Measurements from ENCODE around the gene SLIT1.

SLIT1 gene

DNA sequence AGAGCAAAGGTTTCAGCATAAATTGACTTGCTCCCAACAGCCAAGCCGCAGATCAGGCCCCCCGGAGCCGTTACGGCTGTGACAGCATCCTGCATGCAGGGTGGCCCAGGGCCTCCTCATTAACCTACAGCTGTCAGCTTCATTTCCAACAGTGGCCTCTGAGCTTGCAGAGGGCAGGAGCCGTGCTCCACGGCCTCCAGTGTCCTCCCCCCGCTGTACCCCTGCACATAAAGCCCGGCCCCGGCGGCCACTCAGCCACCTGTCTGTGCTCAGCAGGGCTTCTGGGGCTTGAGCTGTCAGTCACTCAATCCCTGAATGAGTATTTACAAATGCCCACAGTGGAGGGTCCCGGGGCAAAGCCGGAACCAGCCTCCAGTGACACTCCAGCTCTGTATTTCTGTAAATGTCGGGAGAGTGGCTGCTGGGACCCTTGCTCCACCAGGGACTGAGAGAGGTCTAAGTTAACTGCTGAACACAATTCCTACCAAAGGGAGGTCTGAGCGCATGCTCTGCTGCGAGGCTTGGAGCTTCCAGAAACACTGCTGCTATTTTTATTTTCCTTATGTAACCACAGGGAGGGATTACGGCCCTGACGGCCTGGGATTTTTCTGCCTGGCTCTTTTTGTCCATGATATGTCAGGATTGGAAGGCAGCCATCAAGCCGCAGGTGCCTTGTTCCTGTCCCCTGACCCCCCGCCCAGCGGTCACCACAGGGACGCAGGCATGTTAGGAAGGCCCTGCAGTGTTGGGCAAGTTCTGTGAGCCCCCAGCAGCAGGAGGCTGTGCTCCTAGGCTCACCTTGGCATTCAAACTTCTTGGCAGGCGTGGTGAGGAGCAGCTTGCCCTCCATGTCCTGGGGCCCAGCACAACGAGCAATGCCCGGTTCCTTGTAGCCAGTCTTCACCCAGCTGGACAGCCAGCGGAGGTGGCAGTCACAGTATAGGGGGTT is 165.0 kb downstream of the SLIT1 start:
- Histone ChIP-seq H3K4ac (ENCODE audit: low read depth, low read length) (no peak overlapping the region), H3K79me1 (ENCODE audit: low read length) (no peaks in the 10 kb centered on the region), H3K4me3 (ENCODE audit: low read length) (no peak overlapping the region), H4K8ac (ENCODE audit: low read depth, low read length) (no peak overlapping the region), H3K27me3 (ENCODE audit: insufficient read depth, low read length, poor library complexity) (no peaks in the 10 kb centered on the region), H3K79me2 (ENCODE audit: control insufficient read depth, insufficient read depth, low read length) (no peaks in the 10 kb centered on the region), H3K56ac (ENCODE audit: low read length) (no peak overlapping the region), H3K4me1 (ENCODE audit: control insufficient read depth, low read depth, low read length) (no peaks in the 10 kb centered on the region), H3K36me3 (ENCODE audit: control insufficient read depth, insufficient read depth, low read length) (no peaks in the 10 kb centered on the region), H2BK15ac (replicated peaks; ENCODE audit: low read depth) (no peak overlapping the region), H3K9ac (ENCODE audit: low read length) (no peak overlapping the region), H3K27ac (ENCODE audit: low read depth, low read length) (no peak overlapping the region), H3K4me2 (ENCODE audit: low read length) (no peak overlapping the region), H4K5ac (ENCODE audit: low read length) (no peak overlapping the region), H3K18ac (ENCODE audit: low read length) (no peak overlapping the region), H2BK5ac (ENCODE audit: low read length) (no peak overlapping the region), H2AK5ac (ENCODE audit: low read length) (no peak overlapping the region), H3K23ac (ENCODE audit: low read length) (no peak overlapping the region), H2BK120ac (ENCODE audit: low read depth, low read length) (no peak overlapping the region)
- DNase-seq, result no peak
- WGBS (ENCODE audit: extremely low coverage, insufficient coverage, low lambda C conversion rate), result no CpG with 5 or more reads among the region's 25 CpGs

DNA sequence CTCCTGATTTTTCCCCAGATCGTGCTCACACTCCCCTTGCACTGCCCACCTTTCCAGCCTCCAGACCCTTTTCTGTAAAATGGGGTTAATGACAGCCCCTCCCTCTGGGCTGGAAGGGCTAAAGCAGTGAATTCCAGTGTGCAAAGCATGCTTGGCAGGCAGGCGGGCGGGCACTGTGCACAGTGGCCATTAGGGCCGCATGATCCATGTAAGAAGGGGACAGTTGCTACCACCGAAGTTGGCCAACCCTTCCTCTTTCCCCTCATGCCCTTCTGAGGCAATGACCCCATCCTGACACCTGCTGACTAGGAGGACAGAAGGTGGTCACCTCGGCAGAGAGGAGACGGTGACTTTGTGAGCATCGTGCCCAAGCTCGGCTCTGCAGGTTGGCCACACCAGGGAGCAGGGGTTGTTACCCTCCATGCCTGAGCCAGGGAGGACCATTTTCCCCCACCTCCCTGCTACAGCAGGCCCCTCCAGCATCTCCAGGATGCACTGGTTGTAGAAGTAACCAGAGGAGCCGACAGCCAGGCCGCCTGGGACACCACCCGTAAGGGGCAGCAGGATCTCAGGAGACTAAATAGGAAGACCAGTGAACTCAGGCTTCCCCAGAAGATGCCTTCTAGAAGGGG is 166.4 kb downstream of the SLIT1 start:
- WGBS (ENCODE audit: extremely low coverage, insufficient coverage, low lambda C conversion rate), result no CpG with 5 or more reads among the region's 12 CpGs
- H3K79me2 ChIP-seq (ENCODE audit: control insufficient read depth, insufficient read depth, low read length), result no peaks in the 10 kb centered on the region
- no peak overlapping the region for H3K27ac ChIP-seq (ENCODE audit: low read depth, low read length)
- no peak overlapping the region for H2AK5ac ChIP-seq (ENCODE audit: low read length)
- H3K27me3 ChIP-seq (ENCODE audit: insufficient read depth, low read length, poor library complexity), result no peaks in the 10 kb centered on the region
- no peak overlapping the region for H3K9ac ChIP-seq (ENCODE audit: low read length)
- H2BK120ac ChIP-seq (ENCODE audit: low read depth, low read length), result no peak overlapping the region
- H3K4ac ChIP-seq (ENCODE audit: low read depth, low read length), result no peak overlapping the region
- H4K8ac ChIP-seq (ENCODE audit: low read depth, low read length), result no peak overlapping the region
- H3K4me3 ChIP-seq (ENCODE audit: low read length), result no peak overlapping the region
- H3K23ac ChIP-seq (ENCODE audit: low read length), result no peak overlapping the region
- H2BK5ac ChIP-seq (ENCODE audit: low read length), result no peak overlapping the region
- H3K18ac ChIP-seq (ENCODE audit: low read length), result no peak overlapping the region
- no peaks in the 10 kb centered on the region for H3K36me3 ChIP-seq (ENCODE audit: control insufficient read depth, insufficient read depth, low read length)
- H3K4me1 ChIP-seq (ENCODE audit: control insufficient read depth, low read depth, low read length), result no peaks in the 10 kb centered on the region
- H3K79me1 ChIP-seq (ENCODE audit: low read length), result no peaks in the 10 kb centered on the region
- no peak overlapping the region for H3K4me2 ChIP-seq (ENCODE audit: low read length)
- no peak for DNase-seq
- no peak overlapping the region for H2BK15ac ChIP-seq (replicated peaks; ENCODE audit: low read depth)
- no peak overlapping the region for H4K5ac ChIP-seq (ENCODE audit: low read length)
- no peak overlapping the region for H3K56ac ChIP-seq (ENCODE audit: low read length)

DNA sequence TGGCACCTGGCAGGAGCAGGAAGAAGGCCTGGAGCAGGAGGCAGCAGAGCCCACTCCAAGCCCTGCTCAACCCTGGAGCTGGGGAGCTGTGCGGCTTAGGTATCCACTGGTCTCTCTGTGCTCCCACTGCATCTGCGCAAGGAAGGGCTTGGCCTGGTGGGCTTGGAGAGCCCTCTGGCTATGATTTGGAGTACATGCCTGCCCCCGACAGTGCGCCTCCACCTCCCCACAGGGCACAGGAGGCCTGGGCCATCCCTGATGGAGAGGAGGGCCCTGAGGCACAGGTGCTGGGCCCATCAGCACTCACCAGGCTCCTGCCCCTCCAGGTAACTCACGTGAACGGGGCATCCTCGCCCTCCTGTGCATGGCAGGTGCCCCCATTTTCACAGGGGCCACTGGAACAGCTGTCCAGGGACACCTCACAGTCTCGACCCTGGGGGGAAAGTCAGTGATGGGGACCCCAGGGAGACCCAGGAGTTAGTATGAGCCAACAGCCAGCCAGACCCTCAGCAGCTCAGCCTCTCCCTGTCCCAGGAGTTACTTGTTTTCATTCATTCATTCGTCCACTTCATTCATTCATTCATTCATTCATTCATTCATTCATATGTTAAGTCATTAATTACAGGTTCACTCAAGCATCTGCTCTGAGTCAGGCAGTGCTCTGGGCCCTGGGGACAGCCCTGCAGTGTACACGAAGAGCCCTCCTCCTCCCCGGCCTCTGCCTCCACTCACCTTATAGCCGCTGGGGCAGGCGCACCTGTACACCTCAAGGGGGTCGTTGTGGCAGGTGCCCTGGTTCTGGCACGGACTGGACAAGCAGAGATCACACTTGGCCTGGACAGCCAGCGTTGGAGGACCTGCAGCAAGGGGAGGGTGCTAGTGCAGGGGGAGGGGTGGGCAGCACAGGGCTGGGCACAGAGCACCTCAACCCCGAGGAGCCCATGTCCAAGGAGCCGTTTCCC is 167.2 kb downstream of the SLIT1 start:
- no peak overlapping the region for H4K8ac ChIP-seq (ENCODE audit: low read depth, low read length)
- no peak overlapping the region for H3K23ac ChIP-seq (ENCODE audit: low read length)
- H3K79me2 ChIP-seq (ENCODE audit: control insufficient read depth, insufficient read depth, low read length), result no peaks in the 10 kb centered on the region
- no peak overlapping the region for H3K27ac ChIP-seq (ENCODE audit: low read depth, low read length)
- no peak overlapping the region for H2AK5ac ChIP-seq (ENCODE audit: low read length)
- no peak overlapping the region for H2BK5ac ChIP-seq (ENCODE audit: low read length)
- no peak overlapping the region for H3K56ac ChIP-seq (ENCODE audit: low read length)
- no peaks in the 10 kb centered on the region for H3K4me1 ChIP-seq (ENCODE audit: control insufficient read depth, low read depth, low read length)
- H3K4ac ChIP-seq (ENCODE audit: low read depth, low read length), result no peak overlapping the region
- WGBS (ENCODE audit: extremely low coverage, insufficient coverage, low lambda C conversion rate), result no CpG with 5 or more reads among the region's 18 CpGs
- H3K79me1 ChIP-seq (ENCODE audit: low read length), result no peaks in the 10 kb centered on the region
- no peak overlapping the region for H3K18ac ChIP-seq (ENCODE audit: low read length)
- no peak for DNase-seq
- H3K27me3 ChIP-seq (ENCODE audit: insufficient read depth, low read length, poor library complexity), result no peaks in the 10 kb centered on the region
- H4K5ac ChIP-seq (ENCODE audit: low read length), result no peak overlapping the region
- H2BK120ac ChIP-seq (ENCODE audit: low read depth, low read length), result no peak overlapping the region
- no peak overlapping the region for H3K4me2 ChIP-seq (ENCODE audit: low read length)
- H2BK15ac ChIP-seq (replicated peaks; ENCODE audit: low read depth), result no peak overlapping the region
- H3K9ac ChIP-seq (ENCODE audit: low read length), result no peak overlapping the region
- no peaks in the 10 kb centered on the region for H3K36me3 ChIP-seq (ENCODE audit: control insufficient read depth, insufficient read depth, low read length)
- H3K4me3 ChIP-seq (ENCODE audit: low read length), result no peak overlapping the region

DNA sequence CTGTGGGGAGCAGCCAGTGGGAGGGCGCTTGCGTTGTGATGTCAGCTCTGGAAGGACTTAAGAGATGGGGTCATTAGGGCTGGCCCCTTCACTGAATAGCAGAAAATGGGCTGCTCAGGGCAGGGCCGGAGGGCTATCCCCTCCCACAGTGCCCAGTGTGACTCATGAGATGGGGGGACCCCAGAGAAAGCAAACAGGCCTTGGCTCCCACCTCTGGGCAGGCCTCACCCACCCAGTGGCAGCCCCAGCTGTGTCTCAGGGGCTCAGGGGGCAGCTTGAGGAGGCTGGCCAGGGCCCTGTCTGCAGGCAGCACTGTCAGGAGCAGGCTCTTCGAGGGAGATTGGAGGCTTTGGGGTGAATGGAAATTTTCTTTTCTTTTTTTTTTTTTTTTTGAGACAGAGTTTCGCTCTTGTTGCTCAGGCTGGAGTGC is 168.3 kb downstream of the SLIT1 start:
- no peak overlapping the region for H3K27ac ChIP-seq (ENCODE audit: low read depth, low read length)
- no CpG with 5 or more reads among the region's 5 CpGs for WGBS (ENCODE audit: extremely low coverage, insufficient coverage, low lambda C conversion rate)

DNA sequence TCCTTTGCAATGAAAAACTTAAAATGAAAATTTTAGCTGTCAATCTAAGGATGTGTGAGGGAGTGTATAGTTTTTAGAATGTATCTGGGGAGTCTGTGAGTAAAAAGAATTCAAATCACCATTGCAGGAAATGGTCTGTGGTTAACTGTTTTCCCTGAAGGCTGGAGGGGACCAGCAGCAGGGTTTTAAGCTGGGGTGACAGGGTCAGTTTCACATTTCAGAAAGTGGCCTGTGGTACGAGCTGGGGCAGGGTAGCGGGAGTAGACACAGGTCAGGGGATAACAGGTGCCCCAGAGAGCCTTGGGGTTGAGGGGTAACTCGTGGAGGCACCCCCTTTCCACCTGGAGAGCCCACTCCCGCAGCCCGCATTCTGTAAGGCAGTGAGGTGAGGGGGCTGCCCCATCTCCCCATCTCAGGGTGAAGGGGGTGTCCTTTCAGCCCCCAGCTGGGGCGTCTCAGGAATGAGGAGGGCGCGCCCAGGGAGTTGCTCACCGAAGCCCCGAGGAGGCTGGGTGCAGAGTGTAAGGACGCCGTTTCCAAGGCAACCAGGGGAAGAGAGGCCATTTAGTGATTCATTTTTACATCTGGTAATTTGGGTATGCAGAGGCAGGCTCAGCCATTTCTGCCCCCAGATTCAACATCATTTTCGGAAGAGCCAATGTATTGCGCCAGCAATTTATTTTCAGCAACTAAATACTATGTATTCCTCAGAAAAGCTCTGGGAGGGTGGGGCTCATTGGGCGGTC is 168.9 kb downstream of the SLIT1 start:
- Histone ChIP-seq H3K36me3 (ENCODE audit: control insufficient read depth, insufficient read depth, low read length) (no peaks in the 10 kb centered on the region), H3K27ac (ENCODE audit: low read depth, low read length) (no peak overlapping the region), H4K5ac (ENCODE audit: low read length) (no peak overlapping the region), H3K27me3 (ENCODE audit: insufficient read depth, low read length, poor library complexity) (no peaks in the 10 kb centered on the region), H2AK5ac (ENCODE audit: low read length) (no peak overlapping the region), H3K4ac (ENCODE audit: low read depth, low read length) (no peak overlapping the region), H2BK120ac (ENCODE audit: low read depth, low read length) (no peak overlapping the region), H2BK5ac (ENCODE audit: low read length) (no peak overlapping the region), H3K79me1 (ENCODE audit: low read length) (no peaks in the 10 kb centered on the region), H3K18ac (ENCODE audit: low read length) (no peak overlapping the region), H3K4me3 (ENCODE audit: low read length) (no peak overlapping the region), H3K9ac (ENCODE audit: low read length) (no peak overlapping the region), H3K56ac (ENCODE audit: low read length) (no peak overlapping the region), H3K79me2 (ENCODE audit: control insufficient read depth, insufficient read depth, low read length) (no peaks in the 10 kb centered on the region), H3K4me2 (ENCODE audit: low read length) (no peak overlapping the region), H2BK15ac (replicated peaks; ENCODE audit: low read depth) (no peak overlapping the region), H4K8ac (ENCODE audit: low read depth, low read length) (no peak overlapping the region), H3K23ac (ENCODE audit: low read length) (no peak overlapping the region), H3K4me1 (ENCODE audit: control insufficient read depth, low read depth, low read length) (no peaks in the 10 kb centered on the region)
- no CpG with 5 or more reads among the region's 15 CpGs for WGBS (ENCODE audit: extremely low coverage, insufficient coverage, low lambda C conversion rate)
- no peak for DNase-seq

More for the DNA sequence above, 168.3 kb downstream of the SLIT1 start:
- no peak overlapping the region for H3K4me2 ChIP-seq (ENCODE audit: low read length)
- H2AK5ac ChIP-seq (ENCODE audit: low read length), result no peak overlapping the region
- H3K36me3 ChIP-seq (ENCODE audit: control insufficient read depth, insufficient read depth, low read length), result no peaks in the 10 kb centered on the region
- H3K23ac ChIP-seq (ENCODE audit: low read length), result no peak overlapping the region
- no peak for DNase-seq
- H4K5ac ChIP-seq (ENCODE audit: low read length), result no peak overlapping the region
- H3K27me3 ChIP-seq (ENCODE audit: insufficient read depth, low read length, poor library complexity), result no peaks in the 10 kb centered on the region
- no peak overlapping the region for H2BK5ac ChIP-seq (ENCODE audit: low read length)
- H3K4ac ChIP-seq (ENCODE audit: low read depth, low read length), result no peak overlapping the region
- no peak overlapping the region for H2BK15ac ChIP-seq (replicated peaks; ENCODE audit: low read depth)
- no peak overlapping the region for H3K18ac ChIP-seq (ENCODE audit: low read length)
- no peaks in the 10 kb centered on the region for H3K79me2 ChIP-seq (ENCODE audit: control insufficient read depth, insufficient read depth, low read length)
- H2BK120ac ChIP-seq (ENCODE audit: low read depth, low read length), result no peak overlapping the region
- no peak overlapping the region for H3K56ac ChIP-seq (ENCODE audit: low read length)
- no peak overlapping the region for H3K9ac ChIP-seq (ENCODE audit: low read length)
- H3K79me1 ChIP-seq (ENCODE audit: low read length), result no peaks in the 10 kb centered on the region
- H3K4me3 ChIP-seq (ENCODE audit: low read length), result no peak overlapping the region
- no peaks in the 10 kb centered on the region for H3K4me1 ChIP-seq (ENCODE audit: control insufficient read depth, low read depth, low read length)
- no peak overlapping the region for H4K8ac ChIP-seq (ENCODE audit: low read depth, low read length)
